ENCODE data around the gene MYO15B. TPM values are rescaled to one million over a fixed set of nuclear protein-coding genes. Genes with fewer than 3 reads are reported as not detected.
"Not testable (repeated sequence)": the region's sequence is repeated elsewhere in the genome, so short reads cannot be mapped to it uniquely, and the experiment has no call there.

MYO15B gene
- total RNA-seq, 4 donors from 2014 or later, result 64.9 to 209 (median 120) TPM

DNA sequence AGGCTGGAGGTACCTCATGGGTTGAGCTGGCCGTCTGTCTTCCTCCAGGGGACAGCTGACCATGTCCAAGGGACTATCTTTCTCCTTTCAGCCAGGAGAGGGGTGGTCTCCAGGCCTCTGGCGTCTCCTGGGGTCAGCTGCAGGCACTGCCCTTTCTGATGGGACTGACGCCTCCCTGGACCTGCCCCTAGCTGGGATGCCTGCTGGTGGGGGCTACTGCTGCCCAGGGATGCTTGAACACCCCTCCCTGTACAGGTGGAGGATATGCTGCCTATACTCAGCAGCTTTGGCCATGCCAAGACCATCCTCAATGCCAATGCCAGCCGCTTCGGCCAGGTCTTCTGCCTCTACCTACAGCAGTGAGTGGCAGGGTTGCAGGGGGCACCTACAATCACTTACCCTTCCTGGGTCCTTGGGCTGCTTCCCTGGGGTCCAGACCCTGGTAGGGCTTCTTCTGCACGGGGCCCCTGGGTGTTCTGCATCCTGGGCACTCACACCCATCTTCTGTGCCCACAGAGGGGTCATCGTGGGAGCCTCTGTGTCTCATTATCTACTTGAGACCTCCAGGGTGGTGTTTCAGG is 4.2 kb downstream of the MYO15B start:
- Histone ChIP-seq H3K4me1 (peaks cover 7 to 15% of the 10 kb centered on the region in 2 donors), H3K36me3 (no peaks in the 10 kb centered on the region), H3K4me3 (replicated peaks in 1 of 3) (no peak overlapping the region), H3K27me3 (no peaks in the 10 kb centered on the region), H3K27ac (no peak overlapping the region), H3K9me3 (no peaks in the 10 kb centered on the region)
- no peak for TF ChIP-seq POLR2A (IDR thresholded peaks at IDR 0.05)
- TF ChIP-seq, protein P1, sequence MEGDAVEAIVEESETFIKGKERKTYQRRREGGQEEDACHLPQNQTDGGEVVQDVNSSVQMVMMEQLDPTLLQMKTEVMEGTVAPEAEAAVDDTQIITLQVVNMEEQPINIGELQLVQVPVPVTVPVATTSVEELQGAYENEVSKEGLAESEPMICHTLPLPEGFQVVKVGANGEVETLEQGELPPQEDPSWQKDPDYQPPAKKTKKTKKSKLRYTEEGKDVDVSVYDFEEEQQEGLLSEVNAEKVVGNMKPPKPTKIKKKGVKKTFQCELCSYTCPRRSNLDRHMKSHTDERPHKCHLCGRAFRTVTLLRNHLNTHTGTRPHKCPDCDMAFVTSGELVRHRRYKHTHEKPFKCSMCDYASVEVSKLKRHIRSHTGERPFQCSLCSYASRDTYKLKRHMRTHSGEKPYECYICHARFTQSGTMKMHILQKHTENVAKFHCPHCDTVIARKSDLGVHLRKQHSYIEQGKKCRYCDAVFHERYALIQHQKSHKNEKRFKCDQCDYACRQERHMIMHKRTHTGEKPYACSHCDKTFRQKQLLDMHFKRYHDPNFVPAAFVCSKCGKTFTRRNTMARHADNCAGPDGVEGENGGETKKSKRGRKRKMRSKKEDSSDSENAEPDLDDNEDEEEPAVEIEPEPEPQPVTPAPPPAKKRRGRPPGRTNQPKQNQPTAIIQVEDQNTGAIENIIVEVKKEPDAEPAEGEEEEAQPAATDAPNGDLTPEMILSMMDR (IDR thresholded peaks at IDR 0.05), result no peak
- DNase-seq, result no peak
- 94 to 98% methylated on average over 3 to 7 of the region's 7 CpGs for WGBS, 2 donors
- intact Hi-C loops (cut with DNase I), result loop anchor here (2.0 to 10.0 kb wide), 2 partner anchors 165 to 267 kb away; no protein-coding TSS in a partner anchor

DNA sequence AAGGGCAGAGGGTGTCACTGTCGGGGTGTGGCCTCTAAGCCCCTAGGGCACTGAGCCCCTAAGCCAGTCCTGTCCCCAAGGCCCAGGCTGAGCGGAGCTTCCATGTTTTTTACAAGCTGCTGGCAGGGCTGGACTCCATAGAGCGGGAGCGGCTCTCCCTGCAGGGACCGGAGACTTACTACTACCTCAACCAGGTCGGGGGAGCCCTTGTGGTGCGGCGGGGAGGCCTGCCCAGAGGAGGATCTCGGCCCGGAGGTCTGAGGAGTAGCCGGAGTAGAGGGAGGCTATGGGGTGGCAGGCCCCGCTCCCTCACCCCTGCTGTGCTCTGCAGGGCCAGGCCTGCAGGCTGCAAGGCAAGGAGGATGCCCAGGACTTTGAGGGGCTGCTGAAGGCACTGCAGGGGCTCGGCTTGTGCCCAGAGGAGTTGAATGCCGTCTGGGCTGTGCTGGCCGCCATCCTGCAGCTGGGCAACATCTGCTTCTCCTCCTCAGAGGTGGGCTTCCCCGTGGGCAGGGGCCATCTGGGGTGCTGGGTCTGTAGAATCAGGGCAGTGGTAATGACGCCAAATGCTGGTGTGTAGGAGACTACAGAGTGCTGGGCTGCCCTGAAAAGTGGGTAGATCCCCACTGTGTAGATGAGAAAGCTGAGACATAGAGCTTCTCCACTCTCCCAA is 4.9 kb downstream of the MYO15B start:
- no peak for DNase-seq
- peaks cover 4 to 13% of the 10 kb centered on the region in 2 donors for H3K4me1 ChIP-seq
- H3K4me3 ChIP-seq (replicated peaks in 1 of 3), result no peak overlapping the region
- no peak overlapping the region for H3K27ac ChIP-seq
- intact Hi-C loops (cut with DNase I), result loop anchor here (10.0 kb wide), 1 partner anchor 268 kb away; no protein-coding TSS in a partner anchor
- no peak for TF ChIP-seq POLR2A (IDR thresholded peaks at IDR 0.05)
- TF ChIP-seq, protein P1 (IDR thresholded peaks at IDR 0.05), result no peak
- H3K27me3 ChIP-seq, result no peaks in the 10 kb centered on the region
- H3K9me3 ChIP-seq, result no peaks in the 10 kb centered on the region
- 93% methylated on average over 5 to 15 of the region's 17 CpGs for WGBS, 2 donors
- no peaks in the 10 kb centered on the region for H3K36me3 ChIP-seq

DNA sequence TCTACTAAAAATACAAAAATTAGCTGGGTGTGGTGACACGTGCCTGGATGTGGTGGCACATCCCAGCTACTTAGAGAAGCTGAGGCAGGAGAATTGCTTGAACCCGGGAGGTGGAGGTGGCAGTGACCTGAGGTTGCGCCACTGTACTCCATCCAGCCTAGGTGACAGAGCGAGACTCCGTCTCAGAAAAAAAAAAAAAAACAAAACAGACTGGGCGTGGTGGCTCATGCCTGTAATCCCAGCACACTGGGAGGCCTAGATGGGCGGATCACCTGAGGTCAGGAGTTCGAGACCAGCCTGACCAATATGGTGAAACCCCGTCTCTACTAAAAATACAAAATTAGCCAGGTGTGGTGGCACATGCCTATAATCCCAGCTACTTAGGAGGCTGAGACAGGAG is 5.8 kb downstream of the MYO15B start:
- not testable (repeated sequence) for H3K9me3 ChIP-seq; H3K36me3 ChIP-seq; H3K27ac ChIP-seq; H3K4me1 ChIP-seq; DNase-seq; H3K4me3 ChIP-seq (replicated peaks in 1 of 3); H3K27me3 ChIP-seq
- intact Hi-C loops (cut with DNase I), result loop anchor here (10.0 kb wide), 1 partner anchor 269 kb away; no protein-coding TSS in a partner anchor
- whole genome bisulfite sequencing, 2 donors, result 92 to 93% methylated on average over 9 of the region's 9 CpGs

DNA sequence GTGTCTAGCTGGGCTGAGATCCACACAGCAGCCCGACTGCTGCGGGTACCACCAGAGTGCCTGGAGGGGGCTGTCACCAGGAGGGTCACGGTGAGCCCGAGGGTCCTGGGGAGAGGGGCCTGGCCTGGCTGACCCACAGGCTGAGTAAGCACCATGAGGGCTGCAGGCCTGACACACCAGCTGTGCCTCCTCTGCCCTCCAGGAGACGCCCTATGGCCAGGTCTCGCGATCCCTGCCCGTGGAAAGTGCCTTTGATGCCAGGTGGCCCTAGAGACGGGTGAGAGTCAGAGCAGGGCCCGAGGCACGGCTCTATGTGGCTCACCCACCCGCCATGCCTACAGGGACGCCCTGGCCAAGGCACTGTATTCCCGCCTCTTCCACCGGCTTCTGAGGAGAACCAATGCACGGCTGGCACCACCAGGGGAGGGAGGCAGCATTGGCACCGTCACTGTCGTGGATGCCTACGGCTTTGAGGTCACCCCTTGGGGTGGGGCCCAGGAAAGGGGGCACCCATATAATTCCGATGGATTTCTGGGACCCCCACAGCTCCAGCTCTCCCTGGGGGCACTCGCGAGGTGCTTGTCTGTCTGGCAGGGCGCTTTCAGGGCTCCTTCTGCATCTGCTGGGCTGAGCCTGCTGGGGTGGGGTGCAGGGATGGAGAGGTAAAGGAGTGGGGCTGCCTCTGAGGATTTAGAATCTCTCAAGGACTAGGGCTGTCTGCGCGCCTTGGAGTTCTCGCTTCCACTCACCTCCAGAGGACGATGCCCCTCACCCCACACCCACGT is 7.1 kb downstream of the MYO15B start:
- no peak for TF ChIP-seq POLR2A (IDR thresholded peaks at IDR 0.05)
- WGBS, 2 donors, result 74 to 78% methylated on average over 15 to 19 of the region's 28 CpGs
- H3K9me3 ChIP-seq, result no peaks in the 10 kb centered on the region
- H3K36me3 ChIP-seq, result no peaks in the 10 kb centered on the region
- intact Hi-C loops (cut with DNase I), result loop anchor here (10.0 kb wide), 1 partner anchor 270 kb away; no protein-coding TSS in a partner anchor
- DNase-seq, result no peak
- H3K27me3 ChIP-seq, result no peaks in the 10 kb centered on the region
- H3K4me3 ChIP-seq (replicated peaks in 1 of 3), result no peak overlapping the region
- no peak overlapping the region for H3K27ac ChIP-seq
- H3K4me1 ChIP-seq, result peaks cover 0 to 4% of the 10 kb centered on the region in 2 donors

DNA sequence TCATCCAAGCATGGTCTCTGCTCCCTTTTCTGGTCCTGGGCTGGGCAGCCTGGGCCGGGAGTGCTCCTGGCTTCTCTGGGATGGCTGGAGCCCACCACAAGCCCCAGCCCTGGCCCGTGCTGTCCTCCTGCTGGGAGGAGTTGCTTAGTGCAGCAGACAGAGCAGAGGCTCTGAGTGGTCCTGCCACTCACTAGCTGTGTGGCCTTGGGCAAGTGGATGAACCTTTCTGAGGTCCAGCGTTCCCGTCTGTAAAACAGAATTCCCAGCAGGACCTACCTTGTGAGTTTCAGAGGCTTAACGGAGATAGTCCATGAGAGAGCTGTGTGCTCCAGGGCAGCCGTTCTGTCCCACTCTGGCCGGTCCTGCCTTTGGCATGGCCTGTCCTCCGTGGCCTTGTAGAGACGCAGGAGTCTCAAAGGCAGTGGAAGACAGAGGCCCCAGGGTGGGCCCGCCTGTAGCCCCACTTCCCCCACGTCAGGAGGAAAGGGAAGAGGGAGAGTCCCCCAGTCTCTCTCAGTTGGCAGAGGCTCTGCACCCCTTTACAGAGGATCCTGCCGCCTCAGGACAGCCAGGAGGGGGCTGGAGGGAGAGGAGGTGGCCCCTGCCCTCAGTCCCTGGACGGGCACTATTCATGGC is 7.8 kb downstream of the MYO15B start:
- no peaks in the 10 kb centered on the region for H3K36me3 ChIP-seq
- no peak overlapping the region for H3K27ac ChIP-seq
- no peaks in the 10 kb centered on the region for H3K27me3 ChIP-seq
- no peaks in the 10 kb centered on the region for H3K4me1 ChIP-seq
- intact Hi-C loops (cut with DNase I), result loop anchor here (10.0 kb wide), 1 partner anchor 271 kb away; no protein-coding TSS in a partner anchor
- DNase-seq, result no peak
- no peaks in the 10 kb centered on the region for H3K9me3 ChIP-seq
- no peak overlapping the region for H3K4me3 ChIP-seq (replicated peaks in 1 of 3)
- TF ChIP-seq, protein P1 (IDR thresholded peaks at IDR 0.05), result no peak
- 79 to 85% methylated on average over 8 to 13 of the region's 13 CpGs for WGBS, 2 donors
